CD4-positive, alpha-beta T cell (primary cell): Measurements from ENCODE around the gene CIPC. TPM values are rescaled to one million over a fixed set of nuclear protein-coding genes. Genes with fewer than 3 reads are reported as not detected.

Experiments
- ATAC-seq: fragments of 200-7000 bp; cut with Tn5 transposase; one replicate; pipeline ENCODE4 v1.10.0; 2022; ENCODE audit warnings: mild to moderate bottlenecking; ENCODE audit not compliant: poor library complexity
- CTCF ChIA-PET: fragments of 350-600 bp; sonication (Branson Sonifier 250); formaldehyde crosslinking; loops from one replicate; lab custom pipeline; 2021; ENCODE audit warnings: antibody characterized with exemption, inconsistent platforms; lab: Charles Lee
- POLR2A ChIA-PET: fragments of 350-600 bp; sonication (Branson Sonifier 250); formaldehyde crosslinking; loops from one replicate; lab custom pipeline; 2021; ENCODE audit warnings: antibody characterized with exemption, inconsistent platforms; lab: Charles Lee
- DNase-seq, 14 experiments: peaks; one replicate each; pipeline ENCODE4 v3.0.0-alpha.2; 2013 to 2020; ENCODE audit warnings: mixed read lengths in 2 of 14
- H3K27ac ChIP-seq, 2 donors: one replicate each; pipeline versions ENCODE4 v1.5.1 to v1.7.0; 2013; ENCODE audit warnings: low read length in 2 of 2, low read depth in 1 of 2, mild to moderate bottlenecking in 1 of 2
- H3K27me3 ChIP-seq, 2 experiments: 1 replicate in 1 of 2; 2 replicates in 1 of 2; pipeline versions ENCODE4 v1.6.1 to v1.7.0; 2013; ENCODE audit warnings: low read length in 2 of 2, control low read depth in 1 of 2, mild to moderate bottlenecking in 1 of 2, moderate library complexity in 1 of 2; ENCODE audit not compliant: insufficient read depth in 2 of 2, control insufficient read depth in 1 of 2
- H3K36me3 ChIP-seq: one replicate; pipeline ENCODE4 v1.6.1; 2013; ENCODE audit warnings: low read length, control low read depth; ENCODE audit not compliant: insufficient read depth
- H3K4me1 ChIP-seq: one replicate; pipeline ENCODE4 v1.6.1; 2013; ENCODE audit warnings: low read length, control low read depth; ENCODE audit not compliant: insufficient read depth
- H3K4me3 ChIP-seq: one replicate; pipeline ENCODE4 v1.5.1; 2013; ENCODE audit warnings: mild to moderate bottlenecking, low read length, moderate library complexity
- H3K9me3 ChIP-seq, 2 experiments: 1 replicate in 1 of 2; 2 replicates in 1 of 2; pipeline versions ENCODE4 v1.6.1 to v1.7.0; 2013; ENCODE audit warnings: low read length in 2 of 2, mild to moderate bottlenecking in 2 of 2, control low read depth in 1 of 2, moderate library complexity in 1 of 2; ENCODE audit not compliant: control insufficient read depth in 1 of 2, insufficient read depth in 1 of 2
- H3K27ac Mint-ChIP-seq: one replicate; pipeline ENCODE4 v1.8.0; 2020; ENCODE audit warnings: mixed read lengths
- H3K27me3 Mint-ChIP-seq: one replicate; pipeline ENCODE4 v1.8.0; 2021; ENCODE audit warnings: mixed read lengths
- H3K36me3 Mint-ChIP-seq: one replicate; pipeline ENCODE4 v1.8.0; 2021; ENCODE audit warnings: low read depth, mixed read lengths
- H3K4me1 Mint-ChIP-seq: one replicate; pipeline ENCODE4 v1.8.0; 2021; ENCODE audit warnings: low read depth, mixed read lengths
- H3K4me3 Mint-ChIP-seq: one replicate; pipeline ENCODE4 v1.8.0; 2020; ENCODE audit warnings: mild to moderate bottlenecking, mixed read lengths
- H3K9me3 Mint-ChIP-seq: one replicate; pipeline ENCODE4 v1.8.0; 2020; ENCODE audit warnings: mixed read lengths
- intact Hi-C, 2 experiments: fragments of 100-400 bp; cut with DNase I in 1 of 2; cut with micrococcal nuclease in 1 of 2; formaldehyde crosslinking; loops; one replicate each; pipeline versions ENCODE4 v1.15.1 to v1.9.0; 2023 to 2025; cut with DNase I, micrococcal nuclease
- total RNA-seq, 174 experiments: library from RNA in 2 of 174; stranded (reverse) in 2 of 174; gene quantifications; one replicate each; pipeline ENCODE4 v1.2.3 and lab custom pipeline; 2021 to 2026
- TF ChIP-seq, protein P1 (sequence below): fragments of 200-600 bp; IDR thresholded peaks from one replicate; pipeline ENCODE4 v1.8.0; 2022; ENCODE audit warnings: antibody characterized with exemption, mild to moderate bottlenecking

The CIPC gene
- total RNA-seq, 2 experiments from 2014 or later = 8.2 to 10.7 TPM

GRCh38 chr14:77102154-77102553 is 4.1 kb downstream of the CIPC start:
- H3K4me3 Mint-ChIP-seq = no peak overlapping the region
- no peaks in the 10 kb centered on the region for H3K9me3 ChIP-seq
- H3K36me3 ChIP-seq = peaks cover 15% of the 10 kb centered on the region
- DNase-seq = no peak
- H3K4me1 ChIP-seq = peaks cover 20% of the 10 kb centered on the region
- peaks cover 27% of the 10 kb centered on the region for H3K36me3 Mint-ChIP-seq
- H3K27ac Mint-ChIP-seq = no peak overlapping the region
- TF ChIP-seq, protein P1, sequence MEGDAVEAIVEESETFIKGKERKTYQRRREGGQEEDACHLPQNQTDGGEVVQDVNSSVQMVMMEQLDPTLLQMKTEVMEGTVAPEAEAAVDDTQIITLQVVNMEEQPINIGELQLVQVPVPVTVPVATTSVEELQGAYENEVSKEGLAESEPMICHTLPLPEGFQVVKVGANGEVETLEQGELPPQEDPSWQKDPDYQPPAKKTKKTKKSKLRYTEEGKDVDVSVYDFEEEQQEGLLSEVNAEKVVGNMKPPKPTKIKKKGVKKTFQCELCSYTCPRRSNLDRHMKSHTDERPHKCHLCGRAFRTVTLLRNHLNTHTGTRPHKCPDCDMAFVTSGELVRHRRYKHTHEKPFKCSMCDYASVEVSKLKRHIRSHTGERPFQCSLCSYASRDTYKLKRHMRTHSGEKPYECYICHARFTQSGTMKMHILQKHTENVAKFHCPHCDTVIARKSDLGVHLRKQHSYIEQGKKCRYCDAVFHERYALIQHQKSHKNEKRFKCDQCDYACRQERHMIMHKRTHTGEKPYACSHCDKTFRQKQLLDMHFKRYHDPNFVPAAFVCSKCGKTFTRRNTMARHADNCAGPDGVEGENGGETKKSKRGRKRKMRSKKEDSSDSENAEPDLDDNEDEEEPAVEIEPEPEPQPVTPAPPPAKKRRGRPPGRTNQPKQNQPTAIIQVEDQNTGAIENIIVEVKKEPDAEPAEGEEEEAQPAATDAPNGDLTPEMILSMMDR = no peak
- POLR2A ChIA-PET = no interaction called here
- H3K4me3 ChIP-seq = no peak overlapping the region
- CTCF ChIA-PET = no interaction called here
- H3K27me3 Mint-ChIP-seq = no peaks in the 10 kb centered on the region
- no peak overlapping the region for H3K27ac ChIP-seq
- peaks cover 36% of the 10 kb centered on the region for H3K4me1 Mint-ChIP-seq
- no peak for ATAC-seq
- H3K9me3 Mint-ChIP-seq = no peaks in the 10 kb centered on the region
- intact Hi-C loops = loop anchor here in 1 of 2 experiments (5.0 kb wide), 1 partner anchor 950 kb away; the partner anchor contains the start of gene GPATCH2L
- H3K27me3 ChIP-seq = no peaks in the 10 kb centered on the region

DNA sequence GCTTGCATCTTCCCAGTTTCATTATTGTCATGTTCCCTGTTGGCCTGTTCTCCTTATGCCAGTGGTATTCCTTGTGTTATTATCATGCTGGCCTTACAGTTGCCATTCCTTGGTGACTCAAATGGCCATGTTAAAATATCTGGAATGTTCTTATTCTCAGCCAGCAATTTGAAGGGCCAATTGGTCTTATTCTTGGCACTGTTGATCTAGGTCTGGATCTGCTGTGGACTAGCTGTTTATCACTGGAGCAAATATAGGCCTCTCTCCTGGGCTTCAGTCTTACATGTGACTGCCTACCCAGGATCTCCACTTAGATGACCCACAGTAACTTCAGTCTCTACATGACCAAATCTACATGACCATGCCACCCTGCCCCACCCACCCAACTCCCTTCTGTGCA is 5.4 kb downstream of the CIPC start:
- Histone ChIP-seq H3K27me3 (no peaks in the 10 kb centered on the region), H3K4me3 (no peak overlapping the region), H3K9me3 (no peaks in the 10 kb centered on the region), H3K36me3 (peaks cover 26% of the 10 kb centered on the region), H3K27ac (no peak overlapping the region), H3K4me1 (peaks cover 14% of the 10 kb centered on the region)
- Mint-ChIP-seq H3K9me3 (no peaks in the 10 kb centered on the region), H3K36me3 (peaks cover 32% of the 10 kb centered on the region), H3K27ac (no peak overlapping the region), H3K27me3 (no peaks in the 10 kb centered on the region), H3K4me1 (peaks cover 23% of the 10 kb centered on the region), H3K4me3 (no peak overlapping the region)
- CTCF ChIA-PET = no interaction called here
- no peak for DNase-seq
- POLR2A ChIA-PET = no interaction called here
- ATAC-seq = no peak
- TF ChIP-seq, protein P1 = no peak
- intact Hi-C loops = loop anchor here in 1 of 2 experiments (5.0 kb wide), 1 partner anchor 951 kb away; the partner anchor contains the start of gene GPATCH2L

DNA sequence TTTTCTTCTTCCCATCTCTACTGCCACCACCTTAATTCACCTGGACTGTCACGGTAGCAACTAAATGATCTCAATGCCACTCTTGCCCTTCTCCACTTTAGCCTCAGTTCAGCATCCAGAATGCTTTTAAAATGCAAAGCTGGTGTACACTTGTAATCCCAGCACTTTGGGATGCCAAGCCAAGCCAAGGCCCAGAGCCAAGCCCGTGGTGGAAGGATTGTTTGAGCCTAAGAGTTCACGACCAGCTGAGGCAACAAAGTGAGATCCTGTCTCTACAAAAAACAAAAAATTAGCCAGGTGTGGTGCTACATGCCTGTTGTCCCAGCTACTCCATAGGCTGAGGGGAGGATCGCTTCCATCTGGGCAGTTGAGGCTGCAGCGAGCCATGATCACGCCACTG is 5.9 kb downstream of the CIPC start:
- ATAC-seq (no peak), DNase-seq (no peak)
- Mint-ChIP-seq H3K36me3 (peaks cover 36% of the 10 kb centered on the region), H3K27me3 (no peaks in the 10 kb centered on the region), H3K27ac (no peak overlapping the region), H3K4me3 (no peak overlapping the region), H3K9me3 (no peaks in the 10 kb centered on the region), H3K4me1 (peaks cover 19% of the 10 kb centered on the region)
- CTCF ChIA-PET = no interaction called here
- Histone ChIP-seq H3K27me3 (no peaks in the 10 kb centered on the region), H3K4me3 (no peak overlapping the region), H3K36me3 (peaks cover 31% of the 10 kb centered on the region), H3K27ac (no peak overlapping the region), H3K4me1 (peaks cover 10% of the 10 kb centered on the region), H3K9me3 (no peaks in the 10 kb centered on the region)
- POLR2A ChIA-PET = interaction anchor here (1.4 kb wide), 1 partner anchor 17 kb away, joined by 3 read pairs; no protein-coding TSS in a partner anchor
- TF ChIP-seq, protein P1 = no peak
- intact Hi-C loops = loop anchor here in 1 of 2 experiments (5.0 kb wide), 1 partner anchor 952 kb away; the partner anchor contains the start of gene GPATCH2L
